Measurements from ENCODE around the gene CFTR. TPM values are rescaled to one million over a fixed set of nuclear protein-coding genes. Genes with fewer than 3 reads are reported as not detected.
A peak's percentile ranks its signal among the peaks of the same experiment; 100 is the strongest.

Gene CFTR
- total and polyA plus RNA-seq, 2 of the 4 experiments (the other 2 are of a cell fraction), result 0.18 to 0.21 TPM

- no peaks in the 10 kb centered on the region for H3K9me1 ChIP-seq (ENCODE audit: insufficient read depth, low read length)
- TF ChIP-seq, protein P1, sequence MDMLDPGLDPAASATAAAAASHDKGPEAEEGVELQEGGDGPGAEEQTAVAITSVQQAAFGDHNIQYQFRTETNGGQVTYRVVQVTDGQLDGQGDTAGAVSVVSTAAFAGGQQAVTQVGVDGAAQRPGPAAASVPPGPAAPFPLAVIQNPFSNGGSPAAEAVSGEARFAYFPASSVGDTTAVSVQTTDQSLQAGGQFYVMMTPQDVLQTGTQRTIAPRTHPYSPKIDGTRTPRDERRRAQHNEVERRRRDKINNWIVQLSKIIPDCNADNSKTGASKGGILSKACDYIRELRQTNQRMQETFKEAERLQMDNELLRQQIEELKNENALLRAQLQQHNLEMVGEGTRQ (IDR thresholded peaks at IDR 0.05; ENCODE audit: low read depth, low read length), result no peak
- TF ChIP-seq POLR2A (IDR thresholded peaks at IDR 0.05; ENCODE audit: low read depth, low read length) (no peak), ELK1 (IDR thresholded peaks at IDR 0.05; ENCODE audit: borderline replicate concordance, low read depth, low read length) (no peak), SMC3 (IDR thresholded peaks at IDR 0.05; ENCODE audit: low read depth, low read length) (no peak), RCOR1 (IDR thresholded peaks at IDR 0.05; ENCODE audit: insufficient replicate concordance, low read length) (no peak), CHD1 (IDR thresholded peaks at IDR 0.05; ENCODE audit: low read depth, low read length) (no peak), NFE2L2 (IDR thresholded peaks at IDR 0.05; ENCODE audit: low read depth, low read length) (no peak), BHLHE40 (IDR thresholded peaks at IDR 0.05; ENCODE audit: low read depth, low read length) (no peak), CTCF (conservative IDR thresholded peaks at IDR 0.05; ENCODE audit: low read depth, low read length) (no peak), RAD21 (IDR thresholded peaks at IDR 0.05; ENCODE audit: low read length) (no peak), MAZ (IDR thresholded peaks at IDR 0.05; ENCODE audit: borderline replicate concordance, low read depth, low read length) (no peak), MAFK (IDR thresholded peaks at IDR 0.05; ENCODE audit: low read depth, low read length) (no peak), RFX5 (IDR thresholded peaks at IDR 0.05; ENCODE audit: low read depth, low read length) (no peak), MXI1 (IDR thresholded peaks at IDR 0.05; ENCODE audit: borderline replicate concordance, low read depth, low read length) (no peak), FOS (IDR thresholded peaks at IDR 0.05; ENCODE audit: low read depth, low read length) (no peak), CEBPB (IDR thresholded peaks at IDR 0.05; ENCODE audit: low read depth, low read length) (no peak)
- H2AK5ac ChIP-seq (ENCODE audit: low read depth, low read length), result no peak overlapping the region
- H2AFZ ChIP-seq (replicated peaks; ENCODE audit: low read length, poor library complexity), result no peak overlapping the region
- in situ Hi-C loops (cut with MboI; ENCODE audit: low sequenced_read_pairs) (no loop called here), intact Hi-C loops (cut with micrococcal nuclease) (no loop called here), dilution Hi-C loops (cut with HindIII; ENCODE audit: low sequenced_read_pairs, unreplicated experiment) (no loop called here)
- H3K36me3 ChIP-seq (ENCODE audit: control insufficient read depth, insufficient read depth, low read length), result no peaks in the 10 kb centered on the region
- 0 out of 3 replicates have a peak overlapping the region, but pooled peaks have one; percentile 36 for H2BK15ac ChIP-seq (ENCODE audit: low read depth, low read length)
- DNase-seq, result no peak
- H3K79me1 ChIP-seq (ENCODE audit: low read depth in 1 of 2, low read length in 2 of 2), result no peaks in the 10 kb centered on the region
- no peak overlapping the region for H3K14ac ChIP-seq (replicated peaks; ENCODE audit: low read depth, low read length)
- H2BK5ac ChIP-seq (ENCODE audit: low read depth, low read length, poor library complexity, severe bottlenecking), result no peak overlapping the region
- no peak overlapping the region for H3K56ac ChIP-seq (ENCODE audit: extremely low read depth, insufficient read depth, low read length)
- no peak overlapping the region for H2BK20ac ChIP-seq (ENCODE audit: low read depth, low read length)
- H4K20me1 ChIP-seq (ENCODE audit: insufficient read depth, low read length), result no peaks in the 10 kb centered on the region
- no peak overlapping the region for H4K5ac ChIP-seq (ENCODE audit: low read depth, low read length)
- H3K18ac ChIP-seq (ENCODE audit: low read depth, low read length), result no peak overlapping the region
- H3K9ac ChIP-seq (ENCODE audit: low read depth, low read length), result no peak overlapping the region
- no peak overlapping the region for H3K4me3 ChIP-seq (ENCODE audit: insufficient read depth, low read depth, low read length)
- H3K27me3 ChIP-seq (ENCODE audit: control insufficient read depth, insufficient read depth, low read length), result no peaks in the 10 kb centered on the region
- no peak overlapping the region for H4K91ac ChIP-seq (ENCODE audit: insufficient read depth, low read depth, low read length)
- H3K4ac ChIP-seq (ENCODE audit: low read depth, low read length), result no peak overlapping the region
- no peak overlapping the region for H2AK9ac ChIP-seq (replicated peaks; ENCODE audit: low read depth, low read length, poor library complexity)
- WGBS, 2 experiments (ENCODE audit: extremely low coverage in 2 of 2, insufficient read length in 1 of 2), result no CpG with 5 or more reads among the region's 1 CpG
- no peaks in the 10 kb centered on the region for H3K4me1 ChIP-seq (ENCODE audit: control insufficient read depth, insufficient read depth, low read length)
- no peak overlapping the region for H3K4me2 ChIP-seq (ENCODE audit: low read depth, low read length)
- H3K9me3 ChIP-seq (ENCODE audit: control insufficient read depth, insufficient read depth, low read length), result no peaks in the 10 kb centered on the region
- no peak overlapping the region for H3K23ac ChIP-seq (ENCODE audit: low read depth, low read length)
- no peak overlapping the region for H2BK120ac ChIP-seq (ENCODE audit: low read depth, low read length)
- no peak overlapping the region for H4K8ac ChIP-seq (ENCODE audit: low read depth in 2 of 2, low read length in 2 of 2)
- no peak overlapping the region for H3K27ac ChIP-seq (ENCODE audit: insufficient read depth, low read length)
- ChIA-PET POLR2A (ENCODE audit: unreplicated experiment) (no interaction called here), CTCF (no interaction called here)
- no peak for ATAC-seq (ENCODE audit: low read depth)
- no TSS peak for BruUV-seq (replicated peaks)
Observed at GRCh38 chr7:117567781-117568180, 88.0 kb downstream of the CFTR start.
